ENCODE data around the gene MFRP.

MFRP gene

GRCh38 chr11:119316729-119317591, 29.5 kb downstream of the MFRP start, which contains the start of gene MCAM:
Gene MCAM, minus strand, starts transcription at chr11:119317130. Its CDS starts 29 bp downstream, at chr11:119317101.
- DNase-seq = no peak

- no peak for DNase-seq
Observed at GRCh38 chr11:119316016-119316728, 30.3 kb downstream of the MFRP start.

- DNase-seq = no peak
Observed at GRCh38 chr11:119315131-119316015, 31.1 kb downstream of the MFRP start.

- no peak for DNase-seq
Observed at GRCh38 chr11:119314726-119315125, 31.8 kb downstream of the MFRP start.

GRCh38 chr11:119310682-119311052, 35.8 kb downstream of the MFRP start:
- no peak for DNase-seq

GRCh38 chr11:119309953-119310681, 36.4 kb downstream of the MFRP start:
- DNase-seq = no peak

- no peak for DNase-seq
Observed at GRCh38 chr11:119309411-119309810, 37.1 kb downstream of the MFRP start.

GRCh38 chr11:119307974-119308373, 38.5 kb downstream of the MFRP start:
- DNase-seq = no peak

GRCh38 chr11:119307219-119307618, 39.3 kb downstream of the MFRP start:
- DNase-seq = no peak

GRCh38 chr11:119306373-119306890, 40.1 kb downstream of the MFRP start:
- no peak for DNase-seq

- no peak for DNase-seq
Observed at GRCh38 chr11:119305556-119306372, 40.7 kb downstream of the MFRP start.

GRCh38 chr11:119303227-119303718, 43.2 kb downstream of the MFRP start:
- DNase-seq = no peak

GRCh38 chr11:119300198-119300964, 46.1 kb downstream of the MFRP start:
- DNase-seq = no peak

GRCh38 chr11:119299416-119299815, 47.1 kb downstream of the MFRP start:
- DNase-seq = no peak

- DNase-seq = no peak
Observed at GRCh38 chr11:119298726-119299125, 47.8 kb downstream of the MFRP start.

- no peak for DNase-seq
Observed at GRCh38 chr11:119297938-119298337, 48.6 kb downstream of the MFRP start.

GRCh38 chr11:119295178-119295577, 51.3 kb downstream of the MFRP start:
- no peak for DNase-seq

GRCh38 chr11:119293461-119293860, 53.0 kb downstream of the MFRP start:
- no peak for DNase-seq

GRCh38 chr11:119290894-119291497, 55.5 kb downstream of the MFRP start:
- no peak for DNase-seq
